Kidney (tissue), 14 donors: ENCODE measurements around the gene XRCC6. TPM values are rescaled to one million over a fixed set of nuclear protein-coding genes. Genes with fewer than 3 reads are reported as not detected.

Experiments
- DNase-seq, 5 donors: peaks; one replicate each; pipeline ENCODE4 v3.0.0-alpha.2; 2013 to 2020
- FAIRE-seq: peaks from 2 replicates; lab custom pipeline; 2012; peaks lifted over from hg19 to GRCh38; lab: Jason Lieb, UNC
- H3K27ac ChIP-seq, 2 donors: one replicate each; pipeline ENCODE4 v1.7.0; 2013; ENCODE audit warnings: low read depth in 2 of 2, low read length in 2 of 2, inconsistent platforms in 1 of 2
- H3K27me3 ChIP-seq: one replicate; pipeline ENCODE4 v1.7.1; 2013; ENCODE audit warnings: low read length, inconsistent platforms; ENCODE audit not compliant: control insufficient read depth, insufficient read depth
- H3K36me3 ChIP-seq, 3 donors: one replicate each; pipeline versions ENCODE4 v1.7.0 to v1.7.1; 2013; ENCODE audit warnings: low read length in 3 of 3, control low read depth in 1 of 3, inconsistent platforms in 1 of 3; ENCODE audit not compliant: insufficient read depth in 3 of 3, control insufficient read depth in 2 of 3
- H3K4me1 ChIP-seq, 3 donors: one replicate each; pipeline versions ENCODE4 v1.7.0 to v1.7.1; 2013; ENCODE audit warnings: low read length in 3 of 3, inconsistent platforms in 1 of 3, low read depth in 1 of 3; ENCODE audit not compliant: control insufficient read depth in 2 of 3, insufficient read depth in 2 of 3
- H3K4me3 ChIP-seq, 3 donors: one replicate each; pipeline versions ENCODE4 v1.7.0 to v1.8.1; 2013; ENCODE audit warnings: low read length in 3 of 3, control low read depth in 1 of 3, inconsistent platforms in 1 of 3
- H3K9ac ChIP-seq, 3 donors: one replicate each; pipeline versions ENCODE4 v1.7.0 to v1.7.1; 2013; ENCODE audit warnings: low read length in 3 of 3, control low read depth in 1 of 3, inconsistent platforms in 1 of 3
- H3K9me3 ChIP-seq, 3 donors: one replicate each; pipeline versions ENCODE4 v1.7.0 to v1.7.1; 2013; ENCODE audit warnings: low read length in 3 of 3, control low read depth in 1 of 3, inconsistent platforms in 1 of 3; ENCODE audit not compliant: control insufficient read depth in 2 of 3, insufficient read depth in 1 of 3
- intact Hi-C: fragments of 100-400 bp; cut with DNase I; formaldehyde crosslinking; loops from one replicate; pipeline ENCODE4 v1.11.1; 2022
- polyA plus RNA-seq: library from polyadenylated mRNA; stranded (reverse); fragments of 350-450 nt; fragmentation: Illumina TruSeq; extraction: RNeasy Lipid Tissue Mini Kit (QIAGEN cat#74804); gene quantifications from one replicate; pipeline ENCODE4 v1.2.3, GENCODE V29; 2014; ENCODE audit warnings: low read depth, low replicate concordance; ENCODE audit not compliant: insufficient read depth
- total RNA-seq: library from RNA; stranded (reverse); fragmentation: NEBNext Ultra II Directional; extraction: Animal tissue kit (Norgen Biotek cat#: 25700); gene quantifications from one replicate; pipeline ENCODE4 v1.2.1, GENCODE V29; 2021
- TF ChIP-seq, protein P1 (sequence below): IDR thresholded peaks from 3 replicates; pipeline ENCODE4 v1.5.1; 2012; ENCODE audit warnings: mild to moderate bottlenecking, moderate library complexity, borderline replicate concordance; ENCODE audit not compliant: insufficient read depth; ENCODE audit errors: extremely low read depth
- donor health status: control.
- donor health status: control.
- donor health status: control.
- donor health status: control.
- donor health status: control.
- donor health status: DM: yes; HTN: yes; CAD: no.
- donor health status: Normal renal cell carcinoma (clear cell type).

The XRCC6 gene
- total and polyA plus RNA-seq, 2 donors from 2014 or later = 168 to 183 TPM

DNA sequence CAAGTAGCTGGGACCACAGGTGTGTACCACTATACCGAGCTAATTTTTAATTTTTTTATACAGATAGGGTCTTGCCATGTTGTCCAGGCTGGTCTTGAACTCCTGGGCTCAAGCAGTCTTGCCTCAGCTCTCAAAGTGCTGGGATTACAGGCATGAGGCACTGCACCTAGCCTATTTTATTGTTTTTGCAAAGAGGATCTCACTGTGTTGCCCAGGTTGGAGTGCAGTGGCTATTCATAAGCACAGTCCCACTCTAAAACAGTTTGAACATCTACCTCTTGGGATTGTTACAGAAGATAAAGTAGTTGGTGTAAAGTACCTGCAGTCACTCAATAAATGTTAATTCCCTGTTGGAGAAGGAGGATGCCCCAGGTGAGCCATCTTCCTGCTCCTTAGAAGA is 29.1 kb downstream of the XRCC6 start:
- intact Hi-C loops = no loop called here
- Histone ChIP-seq H3K27me3 (no peaks in the 10 kb centered on the region), H3K27ac (no peak overlapping the region), H3K36me3 (peaks cover 15 to 73% (median 38%) of the 10 kb centered on the region in 3 donors), H3K9ac (no peak overlapping the region), H3K4me1 (no peaks in the 10 kb centered on the region), H3K9me3 (no peaks in the 10 kb centered on the region), H3K4me3 (no peak overlapping the region)
- FAIRE-seq (no peak), DNase-seq (no peak)
- TF ChIP-seq, protein P1, sequence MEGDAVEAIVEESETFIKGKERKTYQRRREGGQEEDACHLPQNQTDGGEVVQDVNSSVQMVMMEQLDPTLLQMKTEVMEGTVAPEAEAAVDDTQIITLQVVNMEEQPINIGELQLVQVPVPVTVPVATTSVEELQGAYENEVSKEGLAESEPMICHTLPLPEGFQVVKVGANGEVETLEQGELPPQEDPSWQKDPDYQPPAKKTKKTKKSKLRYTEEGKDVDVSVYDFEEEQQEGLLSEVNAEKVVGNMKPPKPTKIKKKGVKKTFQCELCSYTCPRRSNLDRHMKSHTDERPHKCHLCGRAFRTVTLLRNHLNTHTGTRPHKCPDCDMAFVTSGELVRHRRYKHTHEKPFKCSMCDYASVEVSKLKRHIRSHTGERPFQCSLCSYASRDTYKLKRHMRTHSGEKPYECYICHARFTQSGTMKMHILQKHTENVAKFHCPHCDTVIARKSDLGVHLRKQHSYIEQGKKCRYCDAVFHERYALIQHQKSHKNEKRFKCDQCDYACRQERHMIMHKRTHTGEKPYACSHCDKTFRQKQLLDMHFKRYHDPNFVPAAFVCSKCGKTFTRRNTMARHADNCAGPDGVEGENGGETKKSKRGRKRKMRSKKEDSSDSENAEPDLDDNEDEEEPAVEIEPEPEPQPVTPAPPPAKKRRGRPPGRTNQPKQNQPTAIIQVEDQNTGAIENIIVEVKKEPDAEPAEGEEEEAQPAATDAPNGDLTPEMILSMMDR = no peak

DNA sequence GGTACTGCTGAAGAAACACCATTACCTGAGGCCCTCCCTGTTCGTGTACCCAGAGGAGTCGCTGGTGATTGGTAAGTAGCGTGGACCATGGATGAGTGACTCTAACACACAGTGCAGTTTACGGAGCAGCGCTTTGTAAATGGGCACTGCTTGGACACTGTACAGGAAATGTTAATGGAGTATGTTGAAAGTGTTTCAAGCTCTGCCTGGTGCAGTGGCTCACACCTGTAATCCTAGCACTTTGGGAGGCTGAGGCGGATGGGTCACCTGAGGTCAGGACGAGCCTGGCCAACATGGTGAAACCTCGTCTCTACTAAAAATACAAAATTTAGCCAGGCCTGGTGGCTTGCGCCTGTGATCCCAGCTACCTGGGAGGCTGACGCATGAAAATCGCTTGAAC is 29.7 kb downstream of the XRCC6 start:
- H3K9me3 ChIP-seq = no peaks in the 10 kb centered on the region
- intact Hi-C loops = no loop called here
- FAIRE-seq (no peak), DNase-seq (no peak)
- H3K27ac ChIP-seq = no peak overlapping the region
- TF ChIP-seq, protein P1 = no peak
- H3K9ac ChIP-seq = no peak overlapping the region
- H3K4me1 ChIP-seq = no peaks in the 10 kb centered on the region
- peaks cover 15 to 73% (median 38%) of the 10 kb centered on the region in 3 donors for H3K36me3 ChIP-seq
- no peaks in the 10 kb centered on the region for H3K27me3 ChIP-seq
- H3K4me3 ChIP-seq = no peak overlapping the region

DNA sequence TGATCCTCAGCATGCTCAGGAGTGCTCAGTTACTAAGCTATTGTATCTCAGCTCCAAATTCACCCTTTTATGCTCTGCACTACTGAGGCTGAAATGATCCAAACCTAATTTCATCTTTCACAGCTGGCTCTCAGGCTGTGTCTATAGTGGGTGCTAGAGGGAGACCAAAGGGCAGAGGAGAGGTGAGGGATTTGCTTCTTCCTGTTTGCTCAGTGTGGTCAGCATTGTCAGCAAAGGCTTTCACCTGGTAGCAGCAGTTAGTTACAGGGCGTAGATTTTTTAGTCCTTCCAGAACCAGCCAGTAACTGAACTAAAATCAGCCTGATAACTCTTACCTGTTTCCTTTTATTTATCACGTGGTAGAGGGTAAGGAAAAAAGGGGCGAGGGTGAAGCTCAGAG is 33.2 kb downstream of the XRCC6 start:
- no peak overlapping the region for H3K27ac ChIP-seq
- no peaks in the 10 kb centered on the region for H3K27me3 ChIP-seq
- FAIRE-seq (no peak), DNase-seq (no peak)
- intact Hi-C loops = no loop called here
- no peak overlapping the region for H3K9ac ChIP-seq
- peaks cover 20 to 68% (median 47%) of the 10 kb centered on the region in 3 donors for H3K36me3 ChIP-seq
- H3K4me3 ChIP-seq = no peak overlapping the region
- TF ChIP-seq, protein P1 = no peak
- no peaks in the 10 kb centered on the region for H3K9me3 ChIP-seq
- no peaks in the 10 kb centered on the region for H3K4me1 ChIP-seq

DNA sequence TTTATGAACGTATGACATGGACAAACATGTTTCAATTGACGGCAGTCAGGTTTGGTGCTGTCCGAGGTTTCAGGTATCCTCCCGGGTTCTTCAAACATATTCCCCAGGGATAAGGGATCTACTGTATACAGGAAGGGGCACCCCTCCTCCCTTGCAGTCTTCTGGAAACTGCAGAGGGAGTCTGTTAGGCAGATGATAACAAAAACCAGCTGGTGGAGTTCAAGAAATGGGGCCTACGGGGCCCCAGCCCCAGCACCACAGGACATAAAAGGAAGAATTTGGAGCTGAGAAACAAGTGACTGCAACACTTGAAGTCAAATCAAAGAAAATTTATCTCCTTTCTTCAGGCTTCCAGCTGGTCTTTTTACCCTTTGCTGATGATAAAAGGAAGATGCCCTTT is 35.5 kb downstream of the XRCC6 start:
- H3K36me3 ChIP-seq = peaks cover 25 to 77% (median 49%) of the 10 kb centered on the region in 3 donors
- TF ChIP-seq, protein P1 = no peak
- H3K9ac ChIP-seq = no peak overlapping the region
- no peaks in the 10 kb centered on the region for H3K4me1 ChIP-seq
- FAIRE-seq = no peak
- H3K27me3 ChIP-seq = no peaks in the 10 kb centered on the region
- DNase-seq = peak in 3 of 5 donors; percentile 13 to 67 (median 31)
- intact Hi-C loops = no loop called here
- no peak overlapping the region for H3K4me3 ChIP-seq
- no peak overlapping the region for H3K27ac ChIP-seq
- H3K9me3 ChIP-seq = no peaks in the 10 kb centered on the region
